Hematopoietic multipotent progenitor cell treated with erythropoietin and hydrocortisone succinate and interleukin-3 and kit ligand, for 8 days (in vitro differentiated cells): Measurements from ENCODE around the gene ZCWPW2.

Experiments used
- DNase-seq: peaks from one replicate; pipeline ENCODE4 v3.0.0-alpha.2; 2015

The ZCWPW2 gene

DNA sequence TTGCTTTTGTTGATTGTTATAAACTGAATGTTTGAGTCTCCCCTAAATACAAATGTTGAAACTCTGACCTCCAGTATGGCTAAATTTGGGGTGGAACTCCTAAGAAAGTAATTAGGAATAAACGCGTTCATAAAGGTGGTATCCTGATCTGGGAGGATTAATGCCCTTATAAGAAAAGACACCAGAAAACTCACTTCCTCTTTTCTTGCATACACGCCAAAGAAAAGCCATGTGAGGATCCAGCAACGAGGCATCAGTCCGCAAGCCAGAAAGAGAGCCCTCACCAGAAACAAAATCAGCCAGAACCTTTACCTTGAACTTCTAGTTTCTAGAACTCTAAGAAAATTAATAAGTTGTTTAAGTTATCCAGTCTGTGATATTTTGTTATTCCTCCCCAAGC, 37.5 kb downstream of the ZCWPW2 start:
- no peak for DNase-seq

DNA sequence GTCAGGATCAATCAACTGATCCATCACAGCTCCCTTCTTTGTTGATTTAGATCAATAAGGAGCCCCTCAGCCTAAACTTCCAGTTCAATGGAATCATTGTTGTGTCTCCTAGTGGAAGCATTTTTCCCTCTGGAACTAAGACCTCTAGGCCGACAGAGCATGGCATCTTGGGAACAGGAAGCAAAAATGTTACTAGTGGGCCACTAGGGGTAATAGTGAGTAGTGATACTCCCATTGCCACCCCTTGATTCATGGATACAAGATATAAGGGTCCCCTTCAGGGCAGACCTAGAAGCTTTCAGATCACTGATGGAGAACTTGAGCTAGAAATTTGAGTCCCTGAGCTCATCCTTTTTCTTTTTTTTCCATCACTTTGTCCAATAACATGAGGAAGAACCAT, 40.5 kb downstream of the ZCWPW2 start:
- DNase-seq = no peak

DNA sequence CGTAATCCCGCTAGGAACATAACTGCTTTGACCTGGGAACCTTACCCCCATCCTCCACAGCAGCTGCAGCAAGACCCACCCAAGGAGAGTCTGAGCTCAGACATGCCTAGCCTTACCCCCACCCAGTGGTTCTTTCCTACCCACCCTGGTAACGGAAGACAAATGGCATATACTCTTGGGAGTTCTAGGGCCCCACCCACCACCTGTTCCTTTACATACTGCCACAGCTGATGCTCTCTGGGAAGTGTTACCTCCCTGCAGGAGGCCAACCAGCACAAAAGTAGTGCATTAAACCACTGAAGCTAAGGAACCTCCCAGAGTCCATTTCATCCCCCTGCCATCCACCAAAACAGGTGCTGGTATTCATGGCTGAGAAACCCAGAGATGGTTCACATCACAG, 50.7 kb downstream of the ZCWPW2 start:
- DNase-seq = no peak

DNA sequence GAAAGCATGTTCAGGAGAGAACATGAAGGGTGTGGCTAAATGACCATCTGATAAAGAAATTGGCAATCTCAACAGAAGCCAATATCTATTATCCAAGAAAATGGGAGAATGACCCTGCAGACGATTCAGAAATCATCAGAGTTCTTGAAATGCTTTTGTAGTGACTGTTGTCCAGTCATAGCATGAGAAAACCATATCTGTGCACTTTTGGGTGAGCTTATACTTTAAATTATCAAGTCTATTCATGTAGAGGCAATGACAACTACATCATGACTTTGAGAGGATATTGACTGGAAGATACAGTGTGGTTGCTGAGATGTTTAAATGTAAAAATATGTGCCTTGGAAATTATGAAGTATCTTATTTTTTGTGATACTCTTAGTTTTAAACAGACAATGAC, 57.7 kb downstream of the ZCWPW2 start:
- DNase-seq = no peak

DNA sequence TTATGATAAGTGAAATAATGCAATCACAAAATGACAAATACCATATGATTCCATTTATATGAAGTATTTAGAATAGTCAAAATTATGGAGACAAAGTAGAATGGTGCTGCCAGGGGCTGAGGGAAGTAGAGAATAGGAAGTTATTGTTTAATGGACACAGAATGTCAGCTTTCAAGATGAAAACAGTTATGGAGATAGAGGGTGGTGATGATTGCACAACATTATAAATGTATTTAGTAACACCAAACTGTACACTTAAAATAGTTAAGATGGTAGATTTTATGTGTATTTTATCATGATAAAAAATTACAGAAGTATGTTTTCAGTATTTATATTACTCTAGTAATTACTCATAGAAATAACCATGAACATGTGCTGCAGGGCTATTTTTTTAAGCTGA, 100.9 kb downstream of the ZCWPW2 start:
- DNase-seq = no peak

DNA sequence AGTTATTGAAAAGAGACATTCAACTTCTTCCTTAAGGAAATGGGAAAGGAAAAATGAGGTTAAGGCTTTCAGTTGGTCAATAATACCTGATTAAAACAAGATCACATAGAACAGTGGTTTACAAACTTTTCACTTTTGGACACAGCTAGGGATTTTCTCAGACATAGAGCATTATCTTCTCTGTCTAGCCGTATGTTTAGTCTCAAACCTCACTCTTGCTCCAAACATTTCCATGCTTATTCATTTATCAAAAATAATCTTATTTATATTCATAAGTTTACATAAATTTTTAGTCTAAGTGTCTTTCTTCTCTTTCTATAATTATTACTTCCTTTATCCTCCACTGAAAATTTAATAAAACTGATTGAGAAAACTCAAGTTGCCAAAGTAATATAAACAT, 114.3 kb downstream of the ZCWPW2 start:
- DNase-seq = no peak

DNA sequence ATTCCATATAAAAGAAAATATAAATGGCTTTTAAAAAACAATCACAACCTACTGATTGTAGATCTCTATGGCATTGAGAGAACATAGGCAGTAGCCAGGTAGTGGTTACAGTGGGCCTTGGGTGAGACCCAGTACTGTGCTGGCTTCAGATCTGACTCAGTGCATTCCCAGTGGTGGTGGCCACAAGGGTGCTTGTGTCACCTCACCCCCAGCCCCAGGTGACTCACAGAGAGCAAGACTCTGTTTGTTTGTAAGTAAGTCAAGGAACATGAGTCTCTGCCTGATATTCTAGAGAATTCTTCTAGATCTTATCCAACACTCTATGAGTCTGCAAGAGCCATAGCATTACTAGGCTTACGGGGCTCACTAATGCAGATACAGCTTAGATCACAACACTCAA, 118.9 kb downstream of the ZCWPW2 start:
- DNase-seq = no peak

DNA sequence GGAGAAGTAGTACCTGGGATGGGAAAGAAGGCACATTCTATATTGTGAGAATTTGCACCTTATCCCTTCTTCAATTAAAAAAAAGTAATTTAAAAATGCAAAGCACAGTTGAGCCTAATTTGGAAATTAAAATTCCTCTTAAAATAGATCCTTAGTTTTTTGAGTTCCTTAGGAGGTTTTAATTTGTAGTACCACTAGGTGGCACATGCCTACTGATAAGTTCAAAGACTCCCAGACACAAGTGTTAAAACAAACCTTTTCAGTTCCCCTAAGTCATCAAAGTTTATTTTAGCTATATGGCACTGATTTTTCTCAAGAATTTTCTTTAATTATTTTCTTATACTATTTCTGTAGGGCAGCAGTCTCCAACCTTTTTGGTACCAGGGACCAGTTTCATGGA, 127.7 kb downstream of the ZCWPW2 start:
- peak; percentile 37 for DNase-seq

DNA sequence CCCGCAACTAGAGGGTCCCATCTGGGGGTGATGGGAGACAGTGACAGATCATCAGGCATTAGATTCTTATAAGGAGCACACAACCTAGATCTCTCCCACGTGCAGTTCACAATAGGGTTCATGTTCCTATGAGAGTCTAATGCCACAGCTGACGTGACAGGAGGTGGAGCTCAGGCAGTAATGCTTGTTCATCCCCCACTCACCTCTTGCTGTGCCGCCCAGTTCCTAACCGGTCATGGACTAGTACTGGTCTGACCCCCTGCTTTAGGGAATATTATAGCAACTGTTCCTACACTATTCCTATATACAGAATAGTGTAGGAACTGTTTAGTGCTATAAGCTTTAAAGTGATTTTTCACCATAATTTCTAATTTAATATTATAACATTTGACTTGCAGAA, 128.2 kb downstream of the ZCWPW2 start:
- DNase-seq = no peak

DNA sequence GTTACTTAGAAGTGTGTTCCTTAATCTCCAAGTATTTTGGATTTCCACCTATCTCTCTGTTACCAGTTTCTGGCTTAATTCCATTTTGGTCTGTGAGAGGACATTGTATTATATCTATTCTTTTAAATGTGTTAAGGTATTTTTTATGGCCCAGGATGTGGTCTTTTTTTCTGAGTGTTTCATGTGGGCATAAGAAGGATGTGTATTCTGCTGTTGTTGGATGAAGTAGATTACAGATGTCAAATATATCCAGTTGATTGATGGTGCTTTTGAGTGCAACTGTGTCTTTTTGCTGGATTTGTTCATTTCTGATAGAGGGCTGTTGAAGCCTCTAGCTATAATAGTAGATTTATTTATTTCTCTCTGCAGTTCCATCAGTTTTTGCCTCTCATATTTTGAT, 136.6 kb downstream of the ZCWPW2 start:
- no peak for DNase-seq

DNA sequence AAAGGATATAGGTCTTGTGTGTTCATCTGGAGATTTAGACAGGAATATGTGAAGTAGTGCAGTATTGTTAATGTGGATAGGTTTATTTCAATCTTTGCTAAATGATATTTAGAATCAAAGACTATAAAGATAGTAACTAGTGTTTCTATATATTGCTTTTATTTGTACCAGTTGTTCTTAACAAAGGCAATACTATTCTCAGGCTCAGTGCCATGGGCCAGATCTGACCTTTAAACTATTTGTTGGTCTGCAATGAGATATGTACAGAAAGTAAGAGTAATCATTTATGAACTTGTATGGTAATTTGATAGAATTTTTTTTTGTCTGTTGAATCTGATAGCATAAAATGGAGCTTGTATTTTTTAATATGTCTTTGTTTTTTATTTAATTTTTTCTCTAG, 146.8 kb downstream of the ZCWPW2 start:
- no peak for DNase-seq

DNA sequence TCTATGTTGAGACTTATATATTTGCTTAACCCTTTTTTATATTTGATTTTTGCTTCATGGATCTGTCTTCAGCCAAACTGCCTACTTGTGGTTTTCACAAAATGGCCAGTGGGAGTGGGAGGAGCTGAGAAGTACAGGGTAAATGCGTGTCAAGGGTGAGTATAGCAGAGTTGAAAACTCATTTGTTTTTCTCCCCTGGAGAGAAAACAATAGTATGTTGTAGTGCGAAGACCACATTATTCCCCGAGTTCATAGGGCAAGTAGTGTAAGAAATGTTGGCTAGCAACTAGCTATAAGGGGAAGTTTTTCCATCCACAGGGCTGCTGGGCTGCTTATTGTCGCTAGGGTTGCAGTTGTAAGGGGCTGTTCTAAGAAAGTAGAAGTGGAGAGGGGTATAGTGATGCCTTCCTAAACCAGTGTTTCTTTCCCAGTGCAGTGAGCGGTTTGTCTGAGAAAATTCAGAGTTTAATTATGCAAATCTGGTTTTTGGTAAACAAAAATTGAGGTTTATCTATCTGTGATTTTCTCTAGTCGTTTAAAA, 153.9 kb downstream of the ZCWPW2 start:
- DNase-seq = no peak

DNA sequence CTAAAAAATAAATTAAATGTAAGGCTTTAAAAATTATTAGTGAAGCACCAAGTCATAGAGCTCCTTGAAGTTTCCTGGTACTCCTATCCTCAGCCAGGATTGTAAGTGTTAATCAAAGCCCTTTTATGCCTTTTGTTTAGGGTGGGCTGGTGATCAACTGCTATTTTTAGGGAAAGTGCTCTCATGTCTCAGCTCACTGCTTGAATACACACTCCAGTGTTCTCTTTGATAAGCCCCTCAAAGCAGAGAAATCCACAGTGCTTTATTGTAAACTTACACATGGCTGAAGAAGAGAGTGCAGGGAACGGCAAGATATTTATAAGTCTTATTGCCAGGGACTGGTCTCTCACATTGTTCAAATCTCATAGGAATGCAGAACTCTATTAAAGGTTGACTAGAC, 156.5 kb downstream of the ZCWPW2 start:
- no peak for DNase-seq

DNA sequence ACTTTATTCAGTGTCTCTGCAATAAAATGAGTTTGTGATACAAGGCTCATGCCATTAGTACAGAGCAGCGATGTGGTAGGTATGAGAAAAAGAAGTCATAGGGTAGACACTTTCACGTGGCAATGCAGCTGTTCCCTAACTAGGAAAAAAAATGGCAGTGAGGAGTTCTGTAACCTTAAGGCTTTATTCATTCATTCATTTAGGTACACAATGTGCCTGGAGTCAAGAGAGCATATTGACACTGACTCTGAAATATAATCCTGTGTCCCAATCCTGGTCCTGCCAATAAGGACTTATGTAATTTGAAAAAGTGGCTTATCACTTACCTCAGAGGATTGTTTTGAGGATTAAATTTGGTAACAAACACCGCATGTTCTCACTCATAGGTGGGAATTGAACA, 173.1 kb downstream of the ZCWPW2 start:
- no peak for DNase-seq

DNA sequence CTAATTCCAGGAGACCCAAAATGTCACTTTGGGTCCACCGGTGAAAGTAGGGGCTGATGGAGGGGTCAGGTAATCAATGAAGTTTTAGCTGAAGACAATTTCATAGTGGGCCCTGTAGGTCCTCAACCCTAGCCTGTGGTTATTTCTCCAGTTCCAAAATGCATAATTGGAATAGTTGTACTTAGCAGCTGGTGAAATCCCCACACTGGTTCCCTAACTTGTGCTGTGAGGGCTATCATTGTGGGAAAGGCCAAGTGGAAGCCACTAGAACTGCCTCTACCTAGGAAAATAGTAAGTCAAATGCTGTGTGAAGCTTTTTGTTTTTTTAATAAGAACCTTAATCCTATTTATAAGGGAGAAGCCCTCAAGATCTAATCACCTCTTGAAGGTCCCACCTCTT, 193.8 kb downstream of the ZCWPW2 start:
- DNase-seq = no peak

DNA sequence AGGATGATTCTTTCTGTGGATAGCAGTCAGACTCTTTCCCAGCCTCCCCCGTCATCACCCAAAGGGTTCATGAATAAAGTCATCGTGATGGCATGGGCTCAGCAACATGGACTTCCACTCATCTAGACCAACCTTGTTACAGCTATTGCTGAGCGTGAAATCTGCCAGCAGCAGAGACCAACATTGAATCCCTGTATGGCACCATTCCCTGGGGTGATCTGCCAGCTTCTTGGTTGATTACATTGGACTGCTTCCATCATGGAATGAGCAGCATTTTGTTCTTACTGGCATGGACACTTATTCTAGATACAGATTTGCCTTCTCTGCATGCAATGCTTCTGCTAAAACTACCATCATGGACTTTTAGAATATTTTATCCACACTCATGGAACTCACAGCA, 195.7 kb downstream of the ZCWPW2 start:
- no peak for DNase-seq

DNA sequence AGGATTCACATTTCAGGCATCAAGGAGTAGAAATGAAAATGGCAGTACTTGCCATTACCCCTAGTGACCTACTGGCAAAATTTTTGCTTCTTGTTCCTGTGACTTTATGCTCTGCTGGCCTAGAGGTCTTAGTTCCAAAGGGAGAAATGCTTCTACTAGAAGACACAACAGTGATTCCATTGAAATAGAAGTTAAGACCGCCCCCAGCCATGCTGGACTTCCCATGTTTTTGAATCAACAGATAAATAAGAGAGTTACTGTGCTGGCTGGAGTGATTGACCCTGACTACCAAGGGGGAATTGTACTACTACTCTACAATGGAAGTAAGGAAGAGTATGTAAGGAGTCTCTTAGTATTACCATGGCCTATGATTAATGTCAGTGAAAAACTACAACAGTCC, 196.3 kb downstream of the ZCWPW2 start:
- DNase-seq = no peak

DNA sequence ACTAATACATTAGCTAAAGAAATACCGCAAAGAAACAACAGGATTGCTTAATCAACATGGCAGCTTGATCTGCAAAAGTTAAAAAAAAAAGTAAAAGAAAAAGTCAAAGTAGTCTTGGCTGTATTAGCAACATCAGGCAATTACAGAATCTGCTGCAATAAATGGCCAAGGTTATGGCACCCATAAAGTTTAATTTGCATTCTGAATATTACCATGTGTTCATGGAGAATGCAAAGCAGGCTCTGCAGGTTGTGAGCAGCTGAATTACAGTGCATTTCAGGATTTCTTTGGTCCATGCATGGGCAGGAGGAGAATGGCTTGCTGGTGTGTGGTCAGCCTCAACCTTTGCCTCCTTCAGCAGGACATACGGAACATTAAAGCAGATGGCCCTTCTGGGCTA, 199.2 kb downstream of the ZCWPW2 start:
- DNase-seq = no peak

DNA sequence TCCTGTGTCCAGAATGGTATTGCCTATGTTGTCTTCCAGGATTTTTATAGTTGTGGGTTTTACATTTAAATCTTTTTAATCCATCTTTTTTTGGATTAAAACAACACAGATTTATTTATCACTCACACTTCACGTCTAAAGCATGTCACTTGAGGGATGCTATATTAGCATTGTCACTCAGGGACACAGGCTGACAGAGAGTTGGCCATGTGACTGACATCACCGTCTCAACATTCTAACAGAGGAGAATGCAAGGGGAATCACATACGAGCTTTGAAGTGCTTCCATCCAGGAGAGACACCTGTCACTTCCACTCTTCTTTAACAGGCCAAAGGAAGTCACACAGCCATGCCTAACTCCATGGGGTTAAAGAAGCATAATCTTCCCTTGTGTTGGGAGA, 204.7 kb downstream of the ZCWPW2 start:
- no peak for DNase-seq

DNA sequence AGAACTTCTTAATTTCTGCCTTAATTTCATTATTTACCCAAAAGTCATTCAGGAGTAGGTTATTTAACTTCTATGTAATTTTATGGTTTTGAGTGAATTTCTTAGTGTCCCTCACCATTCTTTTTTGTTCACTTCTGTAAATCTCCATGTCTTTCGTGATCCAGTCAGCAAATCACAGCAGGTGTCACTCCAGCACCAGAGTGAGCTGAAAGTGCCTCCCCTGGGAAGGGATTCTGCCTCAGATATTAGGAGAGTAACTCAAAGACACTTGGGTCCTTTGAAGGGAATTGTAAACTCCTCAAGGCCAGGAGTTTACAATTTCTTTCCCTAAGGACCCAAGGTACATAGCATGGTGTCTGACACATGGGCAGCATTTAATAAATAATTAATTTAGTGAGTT, 207.7 kb downstream of the ZCWPW2 start:
- DNase-seq = no peak

DNA sequence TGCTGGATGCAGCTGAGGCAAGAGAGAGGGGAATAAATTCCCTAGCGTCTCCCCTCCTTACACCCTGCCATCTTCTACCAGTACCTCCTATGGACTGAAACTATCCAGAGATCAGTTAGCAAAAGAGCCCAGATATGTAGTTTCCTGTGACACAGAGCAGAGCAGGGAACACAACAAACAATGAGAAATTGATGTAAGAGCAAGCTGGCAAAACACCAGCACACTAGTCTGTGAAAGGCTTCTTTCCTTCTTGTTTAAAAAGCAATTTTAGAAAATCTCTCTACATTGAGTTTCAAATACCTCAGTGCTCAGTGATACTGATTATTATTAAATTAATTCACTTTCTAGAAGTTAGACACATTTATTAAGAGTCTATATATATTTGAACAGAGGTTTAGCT, 215.7 kb downstream of the ZCWPW2 start:
- no peak for DNase-seq

DNA sequence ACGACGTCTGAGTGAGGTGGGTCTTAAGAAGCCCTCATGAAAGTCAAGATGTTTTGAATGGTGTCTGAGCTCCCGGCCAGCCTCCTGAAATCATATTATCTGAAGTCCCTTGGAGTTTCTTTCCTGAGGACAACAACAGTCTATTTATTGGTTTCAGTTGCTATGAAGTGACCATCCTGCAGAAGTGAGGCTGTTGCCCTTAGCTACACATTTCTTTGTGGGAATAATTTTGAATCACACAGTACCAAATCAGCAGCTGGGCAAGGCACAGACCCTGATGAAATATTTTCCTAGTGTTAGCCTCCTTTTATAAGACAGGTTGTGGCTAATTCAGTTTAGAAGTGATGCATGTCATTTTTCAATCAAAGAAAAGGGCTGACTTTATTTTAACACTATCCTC, 220.8 kb downstream of the ZCWPW2 start:
- DNase-seq = no peak

DNA sequence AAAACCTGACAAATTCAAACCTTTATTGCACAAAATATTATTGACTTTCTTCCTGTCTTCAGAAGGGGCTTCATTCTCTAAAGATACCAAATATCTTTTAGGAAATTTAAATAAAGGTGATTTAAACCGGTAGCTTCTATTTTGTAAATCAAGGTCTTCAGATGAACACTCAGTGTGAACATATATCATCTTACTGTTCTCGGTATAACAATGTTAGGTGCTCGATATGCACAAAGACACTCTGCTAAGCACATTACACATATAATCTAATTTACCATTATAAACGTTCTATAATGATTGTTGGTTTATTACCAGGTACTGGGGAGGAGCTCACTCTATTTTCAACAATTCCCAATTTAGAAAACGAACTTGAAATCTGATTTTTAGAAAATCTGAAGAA, 225.5 kb downstream of the ZCWPW2 start:
- DNase-seq = no peak

DNA sequence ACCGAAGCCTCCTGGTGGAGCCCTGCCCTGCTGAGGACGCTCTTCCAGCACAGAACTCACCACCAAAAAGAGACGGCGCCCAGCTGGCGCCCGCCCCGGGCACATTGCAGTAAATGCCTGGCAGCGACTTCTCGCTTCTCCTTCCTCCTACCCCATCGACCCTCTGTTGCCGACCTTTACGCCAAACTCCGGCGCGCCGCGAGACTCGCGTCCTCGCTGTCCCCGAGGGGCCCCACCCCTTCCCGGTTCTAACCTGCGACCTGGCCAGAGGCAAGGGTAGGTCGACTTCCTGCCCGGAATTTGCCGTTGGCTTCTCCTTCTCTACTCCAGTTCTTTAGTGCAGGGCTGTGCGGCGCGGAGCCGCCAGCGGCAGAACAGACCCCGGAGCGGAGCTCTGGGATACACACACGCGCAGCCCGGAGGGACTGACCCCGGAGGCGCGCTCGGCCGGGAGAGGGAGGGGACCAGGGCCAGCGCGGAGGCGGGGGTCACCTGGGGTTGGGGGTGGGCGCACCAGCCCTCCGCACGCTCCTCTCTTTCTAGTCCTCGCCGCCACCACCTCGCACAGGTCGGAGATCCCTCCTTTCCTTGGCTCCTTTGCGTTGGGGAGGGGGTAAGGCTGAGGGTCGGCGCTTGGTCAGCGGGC, 226.7 kb downstream of the ZCWPW2 start:
- no peak for DNase-seq
